D721Med (cell line): Measurements from ENCODE around the gene MYO7B.

Source experiments
- DNase-seq: peaks from one replicate; pipeline ENCODE4 v3.0.0; 2011; ENCODE audit warnings: low spot score; ENCODE audit not compliant: insufficient read length
- FAIRE-seq: peaks from 2 replicates; lab custom pipeline; 2011; peaks lifted over from hg19 to GRCh38; lab: Jason Lieb, UNC
- CTCF ChIP-seq: IDR thresholded peaks from 2 replicates; pipeline ENCODE4 v1.5.1; 2012; ENCODE audit warnings: mild to moderate bottlenecking, control low read depth; ENCODE audit not compliant: insufficient read depth; ENCODE audit errors: missing control alignments

The MYO7B gene

GRCh38 chr2:127573771-127574170 is 38.3 kb downstream of the MYO7B start:
- FAIRE-seq (no peak), DNase-seq (no peak)
- TF ChIP-seq CTCF: no peak

- FAIRE-seq (no peak), DNase-seq (no peak)
- TF ChIP-seq CTCF: no peak
These were observed 39.2 kb downstream of the MYO7B start for GRCh38 chr2:127574656-127575055.

GRCh38 chr2:127575185-127575765 is 39.8 kb downstream of the MYO7B start:
- no peak for DNase-seq
- no peak for TF ChIP-seq CTCF
- FAIRE-seq: no peak

DNA sequence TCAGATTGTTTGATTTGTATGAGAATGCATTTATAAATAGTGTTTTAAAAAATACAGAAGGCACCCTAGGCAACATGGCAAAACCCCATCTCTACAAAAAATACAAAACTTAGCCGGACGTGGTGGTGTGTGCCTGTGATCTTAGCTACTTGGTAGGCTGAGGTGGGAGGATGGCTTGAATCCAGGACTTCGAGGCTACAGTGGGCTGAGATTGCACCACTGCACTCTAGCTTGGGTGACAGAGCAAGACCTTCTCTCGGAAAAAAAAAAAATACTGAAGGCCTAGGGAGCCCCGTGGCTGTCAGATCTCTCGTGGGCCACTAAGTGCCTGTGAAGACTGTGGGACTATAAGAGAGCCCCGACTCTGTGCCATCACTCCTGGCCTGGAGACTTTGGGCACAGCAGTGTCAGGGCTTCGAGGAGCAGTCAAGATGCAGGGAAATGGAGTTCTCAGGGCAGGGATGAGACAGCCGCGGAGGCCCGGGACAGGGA is 40.5 kb downstream of the MYO7B start:
- no peak for TF ChIP-seq CTCF
- FAIRE-seq: no peak

GRCh38 chr2:127576433-127577207 is 41.1 kb downstream of the MYO7B start:
- TF ChIP-seq CTCF: no peak
- DNase-seq: no peak
- no peak for FAIRE-seq

More for the DNA sequence above, 40.5 kb downstream of the MYO7B start:
- DNase-seq: no peak

GRCh38 chr2:127577208-127577475 is 41.7 kb downstream of the MYO7B start:
- FAIRE-seq (no peak), DNase-seq (no peak)
- TF ChIP-seq CTCF: no peak

GRCh38 chr2:127577503-127577902 is 42.0 kb downstream of the MYO7B start:
- TF ChIP-seq CTCF: no peak
- FAIRE-seq (no peak), DNase-seq (no peak)
